PFSK-1 (cell line): ENCODE data around the gene MTG1.

ENCODE experiments used
- FOXP2 ChIP-seq: optimal IDR thresholded peaks from 2 replicates; pipeline ENCODE3; 2011; ENCODE audit warnings: borderline replicate concordance, control low read depth, inconsistent platforms; ENCODE audit not compliant: insufficient read depth; ENCODE audit errors: extremely low read length, extremely low read depth
- POLR2AphosphoS5 ChIP-seq: IDR thresholded peaks from 2 replicates; pipeline ENCODE4 v1.6.1; 2012; ENCODE audit warnings: low read depth, mild to moderate bottlenecking, control low read depth, low read length, moderate library complexity
- SIN3A ChIP-seq: IDR thresholded peaks from 2 replicates; pipeline ENCODE4 v1.6.1; 2012; ENCODE audit warnings: mild to moderate bottlenecking, low read length, moderate library complexity, borderline replicate concordance; ENCODE audit not compliant: insufficient read depth
- TAF1 ChIP-seq: IDR thresholded peaks from 2 replicates; pipeline ENCODE4 v1.6.1; 2012; ENCODE audit warnings: low read length, control low read depth, borderline replicate concordance; ENCODE audit not compliant: insufficient read depth
- TF ChIP-seq, protein P1 (sequence below), 2 experiments: IDR thresholded peaks; 2 replicates each; pipeline versions ENCODE4 v1.6.1 to v1.8.0; 2011 to 2012; ENCODE audit warnings: low read depth in 2 of 2, low read length in 2 of 2, control low read depth in 1 of 2, inconsistent platforms in 1 of 2, mild to moderate bottlenecking in 1 of 2, moderate library complexity in 1 of 2; ENCODE audit not compliant: insufficient read depth in 1 of 2

MTG1 gene

GRCh38 chr10:133358162-133358924 is 35.6 kb upstream of the MTG1 start:
- TF ChIP-seq, protein P1, sequence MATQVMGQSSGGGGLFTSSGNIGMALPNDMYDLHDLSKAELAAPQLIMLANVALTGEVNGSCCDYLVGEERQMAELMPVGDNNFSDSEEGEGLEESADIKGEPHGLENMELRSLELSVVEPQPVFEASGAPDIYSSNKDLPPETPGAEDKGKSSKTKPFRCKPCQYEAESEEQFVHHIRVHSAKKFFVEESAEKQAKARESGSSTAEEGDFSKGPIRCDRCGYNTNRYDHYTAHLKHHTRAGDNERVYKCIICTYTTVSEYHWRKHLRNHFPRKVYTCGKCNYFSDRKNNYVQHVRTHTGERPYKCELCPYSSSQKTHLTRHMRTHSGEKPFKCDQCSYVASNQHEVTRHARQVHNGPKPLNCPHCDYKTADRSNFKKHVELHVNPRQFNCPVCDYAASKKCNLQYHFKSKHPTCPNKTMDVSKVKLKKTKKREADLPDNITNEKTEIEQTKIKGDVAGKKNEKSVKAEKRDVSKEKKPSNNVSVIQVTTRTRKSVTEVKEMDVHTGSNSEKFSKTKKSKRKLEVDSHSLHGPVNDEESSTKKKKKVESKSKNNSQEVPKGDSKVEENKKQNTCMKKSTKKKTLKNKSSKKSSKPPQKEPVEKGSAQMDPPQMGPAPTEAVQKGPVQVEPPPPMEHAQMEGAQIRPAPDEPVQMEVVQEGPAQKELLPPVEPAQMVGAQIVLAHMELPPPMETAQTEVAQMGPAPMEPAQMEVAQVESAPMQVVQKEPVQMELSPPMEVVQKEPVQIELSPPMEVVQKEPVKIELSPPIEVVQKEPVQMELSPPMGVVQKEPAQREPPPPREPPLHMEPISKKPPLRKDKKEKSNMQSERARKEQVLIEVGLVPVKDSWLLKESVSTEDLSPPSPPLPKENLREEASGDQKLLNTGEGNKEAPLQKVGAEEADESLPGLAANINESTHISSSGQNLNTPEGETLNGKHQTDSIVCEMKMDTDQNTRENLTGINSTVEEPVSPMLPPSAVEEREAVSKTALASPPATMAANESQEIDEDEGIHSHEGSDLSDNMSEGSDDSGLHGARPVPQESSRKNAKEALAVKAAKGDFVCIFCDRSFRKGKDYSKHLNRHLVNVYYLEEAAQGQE (IDR thresholded peaks at IDR 0.05; ENCODE audit: insufficient read depth in 1 of 2, low read depth in 2 of 2, low read length in 2 of 2): no peak
- TF ChIP-seq TAF1 (no peak), FOXP2 (no peak), POLR2AphosphoS5 (no peak), SIN3A (no peak)

GRCh38 chr10:133358925-133359310 is 35.0 kb upstream of the MTG1 start:
- TF ChIP-seq, protein P1 (IDR thresholded peaks at IDR 0.05; ENCODE audit: insufficient read depth in 1 of 2, low read depth in 2 of 2, low read length in 2 of 2): no peak

- TF ChIP-seq FOXP2: no peak
- TF ChIP-seq POLR2AphosphoS5: no peak
- no peak for TF ChIP-seq SIN3A
- TF ChIP-seq TAF1: no peak
- TF ChIP-seq, protein P1 (IDR thresholded peaks at IDR 0.05; ENCODE audit: insufficient read depth in 1 of 2, low read depth in 2 of 2, low read length in 2 of 2): no peak
Measured at GRCh38 chr10:133359554-133359971, 34.4 kb upstream of the MTG1 start.

DNA sequence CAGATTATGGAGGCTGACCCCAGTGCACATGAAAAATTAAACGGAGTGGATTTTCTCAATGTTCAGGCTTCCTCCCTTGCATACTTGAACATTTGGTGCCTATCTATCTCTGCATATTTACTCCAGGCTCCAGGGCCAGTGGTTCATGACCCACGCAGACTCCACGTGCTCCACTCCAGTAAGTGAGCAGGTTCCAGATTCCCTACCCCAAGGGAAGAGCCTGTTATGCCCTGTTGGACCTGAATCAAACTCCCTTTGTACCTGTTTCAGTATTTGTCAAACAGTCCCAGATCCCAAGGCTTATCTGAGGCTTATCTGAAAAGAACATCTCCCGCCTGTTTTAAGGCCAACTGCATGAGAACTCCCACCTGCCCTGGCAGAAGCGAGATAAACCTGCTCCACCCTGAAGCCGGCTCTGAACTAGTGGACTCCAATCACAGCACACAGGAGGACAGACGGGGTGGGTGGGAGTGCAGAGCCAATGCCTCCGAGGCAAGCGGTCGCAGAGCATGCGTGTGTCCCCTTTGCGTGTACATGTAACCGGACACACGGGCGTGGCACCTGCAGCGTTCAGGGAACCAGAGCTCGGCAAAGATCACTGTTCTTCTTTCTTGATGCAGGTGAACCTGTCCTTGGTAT is 33.9 kb upstream of the MTG1 start:
- TF ChIP-seq SIN3A (no peak), TAF1 (no peak), POLR2AphosphoS5 (no peak), FOXP2 (no peak)
- TF ChIP-seq, protein P1 (IDR thresholded peaks at IDR 0.05; ENCODE audit: insufficient read depth in 1 of 2, low read depth in 2 of 2, low read length in 2 of 2): no peak

- no peak for TF ChIP-seq FOXP2
Measured at GRCh38 chr10:133361227-133361626, 32.7 kb upstream of the MTG1 start.
